Measurements from ENCODE around the gene C11orf87.

The C11orf87 gene

GRCh38 chr11:109435121-109435742 lies 13.2 kb downstream of the C11orf87 start:
- TF ChIP-seq, protein P1, sequence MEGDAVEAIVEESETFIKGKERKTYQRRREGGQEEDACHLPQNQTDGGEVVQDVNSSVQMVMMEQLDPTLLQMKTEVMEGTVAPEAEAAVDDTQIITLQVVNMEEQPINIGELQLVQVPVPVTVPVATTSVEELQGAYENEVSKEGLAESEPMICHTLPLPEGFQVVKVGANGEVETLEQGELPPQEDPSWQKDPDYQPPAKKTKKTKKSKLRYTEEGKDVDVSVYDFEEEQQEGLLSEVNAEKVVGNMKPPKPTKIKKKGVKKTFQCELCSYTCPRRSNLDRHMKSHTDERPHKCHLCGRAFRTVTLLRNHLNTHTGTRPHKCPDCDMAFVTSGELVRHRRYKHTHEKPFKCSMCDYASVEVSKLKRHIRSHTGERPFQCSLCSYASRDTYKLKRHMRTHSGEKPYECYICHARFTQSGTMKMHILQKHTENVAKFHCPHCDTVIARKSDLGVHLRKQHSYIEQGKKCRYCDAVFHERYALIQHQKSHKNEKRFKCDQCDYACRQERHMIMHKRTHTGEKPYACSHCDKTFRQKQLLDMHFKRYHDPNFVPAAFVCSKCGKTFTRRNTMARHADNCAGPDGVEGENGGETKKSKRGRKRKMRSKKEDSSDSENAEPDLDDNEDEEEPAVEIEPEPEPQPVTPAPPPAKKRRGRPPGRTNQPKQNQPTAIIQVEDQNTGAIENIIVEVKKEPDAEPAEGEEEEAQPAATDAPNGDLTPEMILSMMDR (IDR thresholded peaks at IDR 0.05; ENCODE audit: extremely low read depth, insufficient read depth, missing control alignments), result no peak
- in situ Hi-C loops (cut with MboI; ENCODE audit: low pct_unique_long_range_greater_than_20kb, low sequenced_read_pairs, unreplicated experiment), result no loop called here
- DNase-seq (ENCODE audit: low spot score), result no peak

DNA sequence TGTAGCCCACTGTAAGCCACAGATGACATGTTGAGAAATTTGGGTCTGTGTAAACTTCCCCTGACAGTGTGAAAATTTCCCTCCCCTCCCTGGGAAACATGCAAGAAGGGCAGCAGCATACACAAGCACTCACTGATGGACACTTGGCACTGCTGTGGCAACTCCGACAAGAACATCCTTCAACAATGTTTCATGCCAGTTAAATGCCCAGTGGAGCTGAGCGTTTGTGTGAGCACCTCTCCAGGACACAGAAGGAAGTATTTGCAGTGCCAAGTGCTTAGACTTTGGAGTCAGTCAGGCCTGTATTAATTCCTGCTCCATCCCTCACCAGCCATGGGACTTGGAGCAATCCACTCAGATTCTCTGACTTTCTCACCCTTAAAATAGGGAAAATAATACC lies 17.7 kb downstream of the C11orf87 start:
- DNase-seq (ENCODE audit: low spot score), result no peak
- TF ChIP-seq, protein P1 (IDR thresholded peaks at IDR 0.05; ENCODE audit: extremely low read depth, insufficient read depth, missing control alignments), result no peak
- in situ Hi-C loops (cut with MboI; ENCODE audit: low pct_unique_long_range_greater_than_20kb, low sequenced_read_pairs, unreplicated experiment), result no loop called here

DNA sequence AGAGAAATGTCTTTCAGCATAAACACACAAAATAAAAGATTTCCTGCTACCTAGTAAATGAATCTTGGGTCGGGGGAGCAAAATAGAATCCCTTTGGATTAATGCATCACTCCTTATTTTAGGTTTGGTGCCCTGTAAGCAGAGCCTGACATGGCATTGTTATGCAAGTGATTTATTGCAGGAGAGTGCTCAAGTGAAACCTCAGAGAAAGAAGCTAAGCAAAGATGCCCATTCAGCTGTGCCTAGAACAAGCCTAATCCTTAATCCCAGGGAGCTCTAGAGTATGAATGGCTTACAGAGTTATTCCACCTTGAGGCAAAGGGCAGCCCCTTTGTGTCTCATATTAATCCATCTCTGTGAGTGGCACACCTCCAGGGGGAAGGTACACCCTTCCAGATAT lies 21.1 kb downstream of the C11orf87 start:
- TF ChIP-seq, protein P1 (IDR thresholded peaks at IDR 0.05; ENCODE audit: extremely low read depth, insufficient read depth, missing control alignments), result no peak
- in situ Hi-C loops (cut with MboI; ENCODE audit: low pct_unique_long_range_greater_than_20kb, low sequenced_read_pairs, unreplicated experiment), result no loop called here
- no peak for DNase-seq (ENCODE audit: low spot score)

DNA sequence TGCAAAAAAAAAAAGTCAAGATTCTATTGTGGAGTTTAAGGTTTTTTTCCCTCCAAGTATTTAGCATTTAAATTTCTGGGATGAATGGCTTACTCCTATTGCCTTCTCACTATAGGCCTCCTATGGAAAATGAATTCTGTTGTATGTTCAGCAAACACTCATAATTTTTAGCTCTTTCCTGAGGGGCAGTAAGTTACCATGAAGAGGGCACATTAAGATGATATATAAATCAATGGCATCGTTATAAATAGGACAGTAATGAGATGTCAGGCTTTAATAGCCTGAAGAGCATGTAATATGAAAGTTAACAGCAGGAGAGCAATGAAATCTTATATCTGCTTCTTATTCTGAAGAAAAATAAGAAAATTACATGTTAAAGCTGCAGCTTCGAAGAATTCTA lies 32.9 kb downstream of the C11orf87 start:
- in situ Hi-C loops (cut with MboI; ENCODE audit: low pct_unique_long_range_greater_than_20kb, low sequenced_read_pairs, unreplicated experiment), result no loop called here
- TF ChIP-seq, protein P1 (IDR thresholded peaks at IDR 0.05; ENCODE audit: extremely low read depth, insufficient read depth, missing control alignments), result no peak
- no peak for DNase-seq (ENCODE audit: low spot score)
